ENCODE results near the gene ROCK2. TPM values are rescaled to one million over a fixed set of nuclear protein-coding genes. Genes with fewer than 3 reads are reported as not detected.
"Not testable (repeated sequence)": the region's sequence is repeated elsewhere in the genome, so short reads cannot be mapped to it uniquely, and the experiment has no call there.

The ROCK2 gene
- total RNA-seq, 1 experiment from 2014 or later = 15.9 TPM

DNA sequence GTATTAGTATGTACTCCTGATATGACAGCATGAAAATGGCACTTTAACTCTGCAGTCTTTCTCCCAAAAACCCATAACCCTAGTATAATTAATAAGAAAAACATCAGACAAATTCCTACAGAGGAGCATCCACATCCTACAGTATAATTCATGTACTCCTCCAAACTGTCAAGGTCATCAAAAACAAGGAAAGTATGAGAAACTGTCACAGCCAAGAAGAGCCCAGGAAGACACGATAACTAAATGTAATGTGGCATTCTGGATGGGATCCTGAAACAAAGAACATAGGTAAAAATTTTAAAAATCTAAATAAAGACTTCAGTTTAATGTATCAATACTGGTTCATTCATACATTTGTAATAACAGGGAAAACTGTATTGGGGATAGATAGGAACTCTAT, 100.9 kb downstream of the ROCK2 start:
- Histone ChIP-seq H3K27me3 (no peaks in the 10 kb centered on the region), H3K4me3 (no peak overlapping the region), H3K9me3 (no peaks in the 10 kb centered on the region), H3K36me3 (peaks cover 10% of the 10 kb centered on the region; the same call in 1 of the 2 replicates)
- DNase-seq = no peak

DNA sequence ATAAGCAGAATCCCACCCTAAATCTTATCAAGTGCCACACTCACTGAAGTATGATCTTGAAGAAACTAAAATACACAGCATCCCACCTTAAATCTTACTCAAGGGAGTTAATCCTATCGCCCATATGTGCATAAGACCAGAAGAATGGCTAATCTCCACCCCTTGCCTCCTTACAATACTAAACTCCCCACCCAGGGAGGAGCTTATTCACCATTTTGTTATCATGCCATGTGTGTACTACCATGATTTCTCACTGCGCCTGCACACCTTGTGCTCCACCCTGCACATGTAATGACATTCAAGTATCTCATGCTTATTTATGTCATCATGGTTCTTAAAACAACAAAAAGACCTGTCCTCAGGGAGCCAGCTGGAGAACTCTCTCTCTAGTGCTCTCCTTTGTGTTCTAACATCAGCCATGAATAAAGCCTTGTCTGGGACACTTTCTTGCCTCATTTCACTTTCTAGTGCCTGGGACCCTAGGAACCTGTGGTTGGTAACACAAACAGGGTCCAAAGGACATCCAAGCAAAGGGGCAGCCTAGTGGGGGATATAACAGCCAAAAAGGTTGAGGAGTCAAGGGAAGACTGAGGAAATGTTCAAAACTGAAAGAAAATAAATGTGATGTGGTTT, 101.8 kb downstream of the ROCK2 start:
- H3K9me3 ChIP-seq = no peaks in the 10 kb centered on the region
- H3K27me3 ChIP-seq = no peaks in the 10 kb centered on the region
- H3K36me3 ChIP-seq = peaks cover 10% of the 10 kb centered on the region; the same call in 1 of the 2 replicates
- DNase-seq = no peak
- H3K4me3 ChIP-seq = no peak overlapping the region

GRCh38 chr2:11241412-11242203, 102.8 kb downstream of the ROCK2 start:
- no peak overlapping the region for H3K4me3 ChIP-seq
- no peaks in the 10 kb centered on the region for H3K9me3 ChIP-seq

GRCh38 chr2:11239666-11240462, 104.6 kb downstream of the ROCK2 start:
- no peak for DNase-seq
- Histone ChIP-seq H3K4me3 (no peak overlapping the region), H3K36me3 (peaks cover 7% of the 10 kb centered on the region; the same call in 1 of the 2 replicates), H3K9me3 (no peaks in the 10 kb centered on the region), H3K27me3 (no peaks in the 10 kb centered on the region)

More at GRCh38 chr2:11241412-11242203, 102.8 kb downstream of the ROCK2 start:
- Histone ChIP-seq H3K36me3 (peaks cover 7% of the 10 kb centered on the region; the same call in 1 of the 2 replicates), H3K27me3 (no peaks in the 10 kb centered on the region)
- no peak for DNase-seq

DNA sequence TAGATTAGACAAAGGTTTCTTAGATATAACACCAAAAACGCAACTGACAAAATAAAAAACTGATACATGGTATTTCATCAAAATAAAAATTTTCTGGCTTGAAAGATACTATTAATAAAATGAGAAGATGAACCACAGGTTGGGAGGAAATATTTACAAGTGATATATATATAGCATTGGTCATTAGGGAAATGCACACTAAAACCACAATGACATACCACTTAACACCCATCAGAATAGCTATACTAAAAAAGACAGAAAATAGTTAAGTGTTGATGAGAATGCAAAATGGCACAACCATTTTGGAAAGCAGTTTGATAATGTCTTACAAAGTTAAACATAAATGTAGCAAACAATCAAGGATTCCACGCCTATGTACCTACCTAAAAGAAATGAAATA, 105.3 kb downstream of the ROCK2 start:
- no peaks in the 10 kb centered on the region for H3K27me3 ChIP-seq
- H3K9me3 ChIP-seq = no peaks in the 10 kb centered on the region
- no peak for DNase-seq
- H3K4me3 ChIP-seq = no peak overlapping the region
- H3K36me3 ChIP-seq = peaks cover 7% of the 10 kb centered on the region; the same call in 1 of the 2 replicates

GRCh38 chr2:11237122-11237521, 107.3 kb downstream of the ROCK2 start:
- Histone ChIP-seq H3K36me3 (peaks cover 7% of the 10 kb centered on the region), H3K9me3 (no peaks in the 10 kb centered on the region), H3K4me3 (no peak overlapping the region), H3K27me3 (no peaks in the 10 kb centered on the region)
- no peak for DNase-seq

DNA sequence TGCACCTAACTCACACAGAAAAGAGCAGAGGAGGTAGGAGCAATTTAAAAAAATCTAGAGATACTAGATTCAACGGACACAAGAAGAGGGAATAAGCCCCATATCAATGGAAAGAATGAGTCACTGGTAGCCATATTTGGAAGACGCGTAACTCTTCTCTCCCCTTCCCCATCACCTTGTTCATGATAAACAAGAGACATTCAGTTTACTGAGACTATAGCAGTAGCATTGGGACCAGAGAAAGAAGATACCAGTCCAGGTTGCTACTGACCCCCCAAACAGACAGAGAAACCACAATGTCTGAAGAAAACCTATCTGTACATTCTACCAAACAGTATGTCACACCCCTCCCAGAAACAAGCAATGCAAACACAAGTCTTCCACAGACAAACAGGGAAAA, 108.1 kb downstream of the ROCK2 start:
- DNase-seq = no peak

GRCh38 chr2:11235583-11235982, 108.9 kb downstream of the ROCK2 start:
- no peak overlapping the region for H3K4me3 ChIP-seq
- H3K27me3 ChIP-seq = no peaks in the 10 kb centered on the region
- DNase-seq = no peak
- peaks cover 4% of the 10 kb centered on the region for H3K36me3 ChIP-seq
- H3K9me3 ChIP-seq = no peaks in the 10 kb centered on the region

More for the DNA sequence above, 108.1 kb downstream of the ROCK2 start:
- no peaks in the 10 kb centered on the region for H3K9me3 ChIP-seq
- H3K36me3 ChIP-seq = peaks cover 4% of the 10 kb centered on the region
- H3K27me3 ChIP-seq = no peaks in the 10 kb centered on the region
- no peak overlapping the region for H3K4me3 ChIP-seq

- Histone ChIP-seq H3K9me3 (no peaks in the 10 kb centered on the region), H3K36me3 (peaks cover 8% of the 10 kb centered on the region), H3K27me3 (no peaks in the 10 kb centered on the region), H3K4me3 (no peak overlapping the region)
- DNase-seq = no peak
Observed at GRCh38 chr2:11234309-11234708, 110.1 kb downstream of the ROCK2 start.

GRCh38 chr2:11231193-11231592, 113.2 kb downstream of the ROCK2 start:
- not testable (repeated sequence) for DNase-seq, H3K27me3 ChIP-seq, H3K9me3 ChIP-seq, H3K4me3 ChIP-seq
- H3K36me3 ChIP-seq = peaks cover 16% of the 10 kb centered on the region

DNA sequence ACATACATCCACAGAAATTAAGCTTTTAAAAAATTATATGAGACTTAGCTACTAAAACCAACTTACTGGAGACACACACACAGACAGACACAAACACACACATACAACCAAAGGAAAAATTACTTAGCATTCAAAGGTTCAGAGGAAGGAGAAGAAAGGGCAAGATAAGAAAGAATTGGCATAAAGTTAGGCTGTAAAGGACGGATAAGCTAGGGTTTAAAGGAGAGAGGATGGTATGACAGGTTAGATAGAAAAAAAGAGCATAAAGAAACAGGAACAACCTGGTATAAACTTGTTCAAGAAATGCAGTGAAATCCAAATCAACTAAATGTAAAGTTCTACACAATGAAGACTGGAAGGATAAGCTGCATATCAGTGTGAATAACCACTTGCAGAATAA, 115.7 kb downstream of the ROCK2 start:
- Histone ChIP-seq H3K27me3 (no peaks in the 10 kb centered on the region), H3K36me3 (peaks cover 23% of the 10 kb centered on the region), H3K9me3 (no peaks in the 10 kb centered on the region), H3K4me3 (no peak overlapping the region)
- DNase-seq = no peak

DNA sequence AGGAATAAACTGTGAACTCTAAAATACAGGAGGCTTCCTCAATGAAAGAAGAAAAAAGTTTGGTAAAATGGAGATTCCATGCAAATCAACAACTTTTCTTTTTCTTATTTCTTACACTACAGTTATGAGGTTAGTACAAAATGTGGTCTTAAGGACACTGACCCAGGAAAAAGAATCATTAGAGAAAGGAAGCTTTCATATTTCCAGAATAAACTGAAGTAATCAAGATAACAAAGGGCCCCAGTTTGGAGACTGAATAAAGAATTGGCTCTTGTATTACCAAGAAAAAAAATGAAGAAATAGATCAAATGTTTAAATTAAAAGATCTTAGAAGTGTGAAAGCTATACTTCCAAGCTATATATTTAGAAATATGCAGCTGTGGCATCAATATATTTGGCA, 116.8 kb downstream of the ROCK2 start:
- Histone ChIP-seq H3K36me3 (peaks cover 22% of the 10 kb centered on the region), H3K27me3 (no peaks in the 10 kb centered on the region), H3K4me3 (no peak overlapping the region), H3K9me3 (no peaks in the 10 kb centered on the region)
- no peak for DNase-seq

- no peak for DNase-seq
- no peaks in the 10 kb centered on the region for H3K9me3 ChIP-seq
- peaks cover 29% of the 10 kb centered on the region for H3K36me3 ChIP-seq
- H3K27me3 ChIP-seq = no peaks in the 10 kb centered on the region
- H3K4me3 ChIP-seq = no peak overlapping the region
Observed at GRCh38 chr2:11224887-11225286, 119.5 kb downstream of the ROCK2 start.

- no peaks in the 10 kb centered on the region for H3K9me3 ChIP-seq
- no peak overlapping the region for H3K4me3 ChIP-seq
- DNase-seq = no peak
- H3K27me3 ChIP-seq = no peaks in the 10 kb centered on the region
- H3K36me3 ChIP-seq = peaks cover 42% of the 10 kb centered on the region
Observed at GRCh38 chr2:11222845-11223244, 121.6 kb downstream of the ROCK2 start.

DNA sequence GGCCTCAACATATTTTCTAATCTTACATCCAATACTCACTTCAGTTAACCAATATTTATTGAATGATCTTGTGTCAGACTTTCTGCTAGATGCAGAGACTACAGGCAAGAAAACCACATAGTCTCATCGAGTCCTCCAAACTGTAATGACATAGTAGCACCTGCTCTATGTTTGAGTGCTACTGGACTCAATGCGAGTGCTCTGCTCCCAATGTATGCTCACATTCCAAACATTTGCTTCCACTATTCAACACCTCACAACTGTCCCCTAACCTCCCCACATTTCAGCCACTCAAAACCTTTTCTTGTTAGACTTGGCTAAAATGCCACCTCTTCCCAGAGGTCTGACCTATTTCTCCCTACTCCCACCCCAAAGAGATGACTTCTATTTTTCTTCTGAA, 124.0 kb downstream of the ROCK2 start:
- DNase-seq = no peak
- H3K27me3 ChIP-seq = no peaks in the 10 kb centered on the region
- no peak overlapping the region for H3K4me3 ChIP-seq
- peaks cover 51% of the 10 kb centered on the region for H3K36me3 ChIP-seq
- H3K9me3 ChIP-seq = no peaks in the 10 kb centered on the region

DNA sequence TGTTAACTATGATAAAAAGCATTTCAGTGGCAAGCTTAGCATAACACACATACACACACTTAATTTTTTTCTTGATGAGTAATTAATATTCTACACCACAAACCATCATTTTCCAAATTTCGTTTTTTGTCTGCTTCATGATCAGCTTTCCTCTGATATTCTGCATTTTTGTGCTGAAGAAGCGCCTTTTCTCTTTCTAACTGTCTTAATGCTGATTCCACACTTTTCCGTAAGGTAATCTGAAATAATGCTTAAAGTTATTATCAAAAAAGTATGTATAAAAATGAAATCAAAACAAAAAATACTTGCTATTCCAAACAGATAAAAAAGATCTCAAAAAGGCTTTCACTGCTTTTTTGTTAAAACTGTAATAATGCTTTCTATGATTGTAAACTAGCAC, 129.0 kb downstream of the ROCK2 start:
- H3K36me3 ChIP-seq = peaks cover 67% of the 10 kb centered on the region
- no peak overlapping the region for H3K4me3 ChIP-seq
- H3K9me3 ChIP-seq = no peaks in the 10 kb centered on the region
- H3K27me3 ChIP-seq = no peaks in the 10 kb centered on the region
- DNase-seq = no peak

GRCh38 chr2:11214770-11215169, 129.7 kb downstream of the ROCK2 start:
- H3K4me3 ChIP-seq = no peak overlapping the region
- no peaks in the 10 kb centered on the region for H3K27me3 ChIP-seq
- no peak for DNase-seq
- peaks cover 66% of the 10 kb centered on the region for H3K36me3 ChIP-seq
- no peaks in the 10 kb centered on the region for H3K9me3 ChIP-seq
